Renal cortical epithelial cell (primary cell): ENCODE data around the gene TIMM44. TPM values are rescaled to one million over a fixed set of nuclear protein-coding genes. Genes with fewer than 3 reads are reported as not detected.
A peak's percentile ranks its signal among the peaks of the same experiment; 100 is the strongest.

Experiments
- DNase-seq: peaks from one replicate; pipeline ENCODE4 v3.0.0-alpha.2; 2011; ENCODE audit warnings: low read depth
- total RNA-seq: library from RNA; depleted of rRNA; stranded (reverse); fragments of >200 nt; gene quantifications from 2 replicates; pipeline ENCODE4 v1.2.3, GENCODE V29; 2014

The TIMM44 gene
- total RNA-seq, 1 donor from 2014 or later, result 42.2 TPM

DNA sequence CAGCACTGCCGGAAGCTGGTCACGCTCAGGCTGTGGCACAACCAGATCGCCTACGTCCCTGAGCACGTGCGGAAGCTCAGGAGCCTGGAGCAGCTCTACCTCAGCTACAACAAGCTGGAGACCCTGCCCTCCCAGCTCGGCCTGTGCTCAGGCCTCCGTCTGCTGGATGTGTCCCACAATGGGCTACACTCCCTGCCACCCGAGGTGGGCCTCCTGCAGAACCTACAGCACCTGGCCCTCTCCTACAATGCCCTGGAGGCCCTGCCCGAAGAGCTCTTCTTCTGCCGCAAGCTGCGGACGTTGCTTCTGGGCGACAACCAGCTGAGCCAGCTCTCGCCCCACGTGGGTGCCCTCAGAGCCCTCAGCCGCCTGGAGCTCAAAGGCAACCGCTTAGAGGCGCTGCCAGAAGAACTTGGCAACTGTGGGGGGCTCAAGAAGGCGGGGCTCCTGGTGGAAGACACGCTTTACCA lies 43.0 kb downstream of the TIMM44 start:
- no peak for DNase-seq

DNA sequence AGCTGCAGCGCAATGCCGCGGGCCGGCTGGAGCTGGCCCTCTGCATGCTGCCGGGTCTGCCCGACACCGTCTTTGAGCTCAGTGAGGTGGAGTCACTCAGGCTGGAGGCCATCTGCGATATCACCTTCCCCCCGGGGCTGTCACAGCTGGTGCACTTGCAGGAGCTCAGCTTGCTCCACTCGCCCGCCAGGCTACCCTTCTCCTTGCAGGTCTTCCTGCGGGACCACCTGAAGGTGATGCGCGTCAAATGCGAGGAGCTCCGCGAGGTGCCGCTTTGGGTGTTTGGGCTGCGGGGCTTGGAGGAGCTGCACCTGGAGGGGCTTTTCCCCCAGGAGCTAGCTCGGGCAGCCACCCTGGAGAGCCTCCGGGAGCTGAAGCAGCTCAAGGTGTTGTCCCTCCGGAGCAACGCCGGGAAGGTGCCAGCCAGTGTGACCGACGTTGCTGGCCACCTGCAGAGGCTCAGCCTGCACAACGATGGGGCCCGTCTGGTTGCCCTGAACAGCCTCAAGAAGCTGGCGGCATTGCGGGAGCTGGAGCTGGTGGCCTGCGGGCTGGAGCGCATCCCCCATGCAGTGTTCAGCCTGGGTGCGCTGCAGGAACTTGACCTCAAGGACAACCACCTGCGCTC lies 43.6 kb downstream of the TIMM44 start:
- no peak for DNase-seq

DNA sequence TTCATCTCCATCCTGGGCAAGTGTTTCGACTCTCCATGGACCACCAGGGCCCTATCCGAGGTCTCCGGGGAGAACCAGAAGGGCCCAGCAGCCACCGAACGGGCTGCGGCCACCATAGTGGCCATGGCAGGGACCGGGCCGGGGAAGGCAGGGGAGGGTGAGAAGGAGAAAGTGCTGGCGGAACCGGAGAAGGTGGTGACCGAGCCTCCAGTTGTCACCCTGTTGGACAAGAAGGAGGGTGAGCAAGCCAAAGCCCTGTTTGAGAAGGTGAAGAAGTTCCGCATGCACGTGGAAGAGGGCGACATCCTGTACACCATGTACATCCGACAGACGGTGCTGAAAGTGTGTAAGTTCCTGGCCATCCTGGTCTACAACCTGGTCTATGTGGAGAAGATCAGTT lies 44.5 kb downstream of the TIMM44 start:
- DNase-seq, result no peak

DNA sequence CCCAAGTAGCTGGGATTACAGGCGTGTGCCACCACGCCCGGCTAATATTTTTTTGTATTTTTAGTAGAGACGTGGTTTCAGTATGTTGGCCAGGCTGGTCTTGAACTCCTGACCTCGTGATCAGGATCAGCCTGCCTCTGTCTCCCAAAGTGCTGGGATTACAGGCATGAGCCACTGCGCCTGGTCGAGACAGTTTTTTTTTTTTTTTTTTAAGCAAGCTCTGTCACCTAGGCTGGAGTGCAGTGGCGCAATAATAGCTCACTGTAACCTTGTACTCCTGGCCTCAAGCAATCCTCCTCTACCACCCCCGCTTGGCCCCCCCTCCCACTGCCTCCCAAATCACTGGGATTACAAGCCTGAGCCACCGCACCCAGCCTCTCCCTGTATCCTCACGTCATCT lies 46.2 kb downstream of the TIMM44 start:
- no peak for DNase-seq

DNA sequence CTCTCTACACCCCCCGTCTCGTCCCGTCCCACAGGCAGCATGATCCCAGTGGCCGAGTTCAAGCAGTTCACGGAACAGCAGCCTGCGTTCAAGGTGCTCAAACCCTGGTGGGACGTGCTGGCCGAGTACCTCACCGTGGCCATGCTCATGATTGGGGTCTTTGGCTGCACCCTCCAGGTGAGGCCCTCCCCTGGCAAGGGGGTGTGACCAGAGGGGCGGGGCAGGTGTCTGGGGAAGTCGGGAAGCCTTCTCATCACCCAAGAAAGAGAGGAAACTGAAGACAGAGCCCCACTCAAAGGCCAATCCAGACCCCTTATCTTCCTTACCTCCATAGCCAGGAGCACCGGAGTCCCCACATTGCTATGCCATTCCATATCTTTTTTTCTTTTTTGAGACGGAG lies 47.9 kb downstream of the TIMM44 start:
- DNase-seq, result no peak

DNA sequence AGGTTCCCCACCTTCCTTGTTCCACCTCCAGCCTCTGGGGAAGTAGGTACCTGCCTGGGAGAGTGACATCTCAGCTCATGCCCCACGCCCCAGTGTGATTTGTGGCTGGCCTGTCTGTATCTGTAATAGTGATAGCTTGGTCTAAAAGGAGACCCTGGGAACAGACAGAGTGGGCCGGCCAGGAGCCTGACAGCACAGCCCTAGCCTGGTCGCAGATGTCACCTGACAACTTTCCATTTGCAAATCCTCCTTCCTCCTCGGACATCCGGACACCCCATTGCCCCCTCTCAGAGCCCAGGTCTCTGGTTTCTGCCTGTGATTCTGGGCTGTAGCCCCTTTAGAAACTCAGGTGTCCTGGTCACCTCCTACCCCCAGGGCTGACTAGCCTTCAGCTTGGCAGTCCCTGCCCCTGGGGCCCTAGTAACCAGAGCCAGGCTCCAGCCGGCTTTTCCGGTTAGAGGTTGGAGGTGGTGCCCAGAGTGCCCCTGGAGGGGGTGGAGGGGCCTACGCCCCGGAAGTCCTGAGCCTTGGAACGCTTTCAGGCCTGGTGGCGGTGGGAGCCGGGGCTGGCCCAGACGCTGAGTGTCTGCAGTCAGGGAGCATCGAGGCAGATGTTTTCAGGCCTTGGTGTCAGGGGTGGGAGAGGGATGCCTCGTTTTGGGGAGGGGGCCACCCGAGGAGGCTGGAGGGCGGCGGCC lies 48.7 kb downstream of the TIMM44 start:
- DNase-seq, result no peak

DNA sequence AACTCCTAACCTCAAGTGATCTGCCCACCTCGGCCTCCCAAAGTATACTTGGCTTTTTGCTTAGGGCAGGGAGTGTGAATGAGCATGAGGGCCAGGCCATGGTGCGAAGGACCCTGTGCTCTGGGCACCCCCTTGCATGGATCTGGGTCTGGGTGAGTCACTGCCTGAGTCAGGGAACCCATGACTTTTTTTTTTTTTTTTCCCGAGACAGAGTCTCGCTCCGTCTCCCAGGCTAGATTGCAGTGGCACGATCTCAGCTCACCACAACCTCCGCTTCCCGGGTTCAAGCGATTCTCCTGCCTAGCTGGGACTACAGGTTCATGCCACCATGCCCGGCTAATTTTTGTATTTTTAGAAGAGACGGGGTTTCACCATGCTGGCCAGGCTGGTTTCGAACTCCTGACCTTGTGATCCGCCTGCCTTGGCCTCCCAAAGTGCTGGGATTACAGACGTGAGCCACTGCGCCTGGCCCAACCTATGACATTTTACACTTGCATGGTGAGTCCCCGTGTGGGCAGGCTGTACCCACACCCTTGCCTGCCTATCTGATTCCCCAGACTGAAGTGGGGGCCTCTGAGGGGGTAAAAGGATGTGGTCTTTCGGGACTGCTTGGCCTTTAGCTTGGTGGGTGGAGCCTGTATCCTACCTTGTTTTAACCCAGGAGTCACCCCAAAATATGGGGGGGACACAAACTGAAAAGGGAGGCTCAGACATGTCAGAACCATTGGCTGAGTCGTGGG lies 49.9 kb downstream of the TIMM44 start:
- peak; percentile 60 for DNase-seq

DNA sequence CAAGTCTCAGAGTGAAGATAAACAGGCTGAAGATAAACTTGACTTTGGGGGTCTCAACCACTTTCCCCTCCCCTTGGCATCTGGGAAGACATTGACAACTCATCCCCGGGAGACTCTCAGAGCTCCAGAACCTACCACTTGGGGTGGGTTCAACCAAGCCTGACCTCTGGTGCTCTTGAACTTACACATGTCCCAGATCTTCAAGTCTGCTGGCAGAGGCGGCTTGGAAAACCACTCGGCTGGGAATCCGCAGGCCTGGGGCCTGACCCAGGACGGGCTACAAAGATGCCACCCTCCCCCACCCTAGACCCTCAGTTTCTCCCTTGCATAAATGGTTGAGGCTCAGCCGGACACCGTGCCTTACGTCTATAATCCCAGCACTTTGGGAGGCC lies 54.6 kb downstream of the TIMM44 start:
- DNase-seq, result no peak

DNA sequence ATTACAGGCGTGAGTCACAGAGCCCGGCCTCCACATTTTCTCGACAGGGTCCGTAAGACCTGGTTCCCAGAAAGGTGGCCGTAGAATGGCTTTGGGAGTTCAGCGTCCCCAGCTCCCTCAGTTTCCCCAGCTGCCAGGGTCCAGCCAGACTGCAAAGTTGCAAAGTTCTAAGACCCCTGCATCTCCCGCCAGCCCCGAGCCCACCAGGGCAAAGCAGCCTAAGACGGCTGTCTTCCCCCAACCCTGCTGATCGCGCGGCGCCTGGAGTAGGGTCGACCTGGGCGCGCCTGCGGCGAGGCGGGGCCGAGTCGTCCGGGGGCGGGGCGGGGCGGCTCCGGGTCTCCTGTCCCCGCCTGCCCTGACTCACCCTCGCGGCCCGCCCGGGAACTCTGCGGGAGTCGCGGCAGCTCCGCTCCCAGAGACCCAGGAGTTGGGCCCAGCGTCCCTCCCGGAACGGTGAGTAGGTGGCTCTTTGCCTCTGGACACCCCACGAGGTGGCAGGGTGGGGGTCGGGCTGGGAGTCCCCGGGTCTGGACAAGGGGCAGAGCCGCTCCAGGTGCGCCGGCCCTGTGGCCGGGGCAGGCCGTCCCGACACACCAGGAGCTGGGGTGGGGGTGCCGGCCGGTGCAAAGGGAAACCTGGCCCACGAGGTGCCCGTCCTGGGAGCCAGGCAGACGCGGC lies 55.2 kb downstream of the TIMM44 start, which contains the start of gene LRRC8E:
LRRC8E (plus strand) TSS at position 366 of the 681 bp plus-strand sequence. CDS start 7,094 bp downstream, outside the sequence.
- peak; percentile 42 for DNase-seq

DNA sequence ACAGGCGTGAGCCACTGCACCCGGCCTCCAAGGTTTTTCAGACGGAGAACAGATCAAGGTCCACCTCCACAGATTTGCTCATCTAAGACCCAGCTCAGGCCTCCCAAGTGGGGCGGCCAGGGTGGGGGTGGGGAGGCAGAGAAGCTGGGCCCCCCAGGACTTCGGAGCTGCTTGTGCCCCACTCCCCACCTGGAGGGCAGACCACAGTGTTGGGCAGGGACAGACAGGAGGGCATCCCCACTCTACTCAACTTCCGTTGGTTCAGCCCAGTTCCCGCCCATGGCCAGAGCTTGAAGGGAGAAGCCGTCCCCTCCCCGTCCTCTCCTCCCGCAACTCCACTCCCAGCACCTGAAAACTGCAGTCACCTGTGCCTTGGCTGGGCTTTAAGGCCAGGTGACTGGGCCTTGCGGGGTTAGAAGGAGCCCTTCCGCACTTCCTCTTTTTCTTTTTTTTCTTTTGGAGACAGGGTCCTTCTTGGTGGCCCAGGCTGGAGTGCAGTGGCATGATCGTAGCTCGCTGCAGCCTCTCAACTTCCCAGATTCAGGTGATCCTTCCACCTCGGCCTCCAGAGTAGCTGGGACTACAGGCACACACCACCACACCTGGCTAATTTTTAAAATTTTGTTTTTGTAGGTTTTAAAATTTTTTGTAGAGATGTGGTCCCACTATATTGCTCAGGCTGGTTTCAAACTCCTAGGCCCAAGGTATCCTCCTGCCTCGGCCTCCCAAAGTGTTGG lies 55.9 kb downstream of the TIMM44 start:
- DNase-seq, result no peak

DNA sequence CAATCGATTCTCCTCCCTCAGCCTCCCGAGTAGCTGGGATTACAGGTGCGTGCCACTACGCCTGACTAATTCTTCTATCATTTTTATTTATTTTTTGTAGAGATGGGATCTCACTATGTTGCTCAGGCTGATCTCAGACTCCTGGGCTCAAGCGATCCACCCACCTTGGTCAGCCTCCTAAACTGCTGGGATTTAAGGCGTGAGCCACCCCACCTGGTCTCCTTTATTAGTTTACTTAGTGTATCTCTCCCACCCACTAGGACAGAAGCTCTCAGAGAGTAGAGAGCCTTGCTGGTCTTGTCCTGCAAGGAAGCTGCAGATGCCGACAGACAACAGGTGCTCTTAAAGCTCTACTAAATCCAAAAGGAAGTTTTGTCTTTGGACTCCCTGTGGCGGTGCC lies 57.6 kb downstream of the TIMM44 start:
- DNase-seq, result no peak

DNA sequence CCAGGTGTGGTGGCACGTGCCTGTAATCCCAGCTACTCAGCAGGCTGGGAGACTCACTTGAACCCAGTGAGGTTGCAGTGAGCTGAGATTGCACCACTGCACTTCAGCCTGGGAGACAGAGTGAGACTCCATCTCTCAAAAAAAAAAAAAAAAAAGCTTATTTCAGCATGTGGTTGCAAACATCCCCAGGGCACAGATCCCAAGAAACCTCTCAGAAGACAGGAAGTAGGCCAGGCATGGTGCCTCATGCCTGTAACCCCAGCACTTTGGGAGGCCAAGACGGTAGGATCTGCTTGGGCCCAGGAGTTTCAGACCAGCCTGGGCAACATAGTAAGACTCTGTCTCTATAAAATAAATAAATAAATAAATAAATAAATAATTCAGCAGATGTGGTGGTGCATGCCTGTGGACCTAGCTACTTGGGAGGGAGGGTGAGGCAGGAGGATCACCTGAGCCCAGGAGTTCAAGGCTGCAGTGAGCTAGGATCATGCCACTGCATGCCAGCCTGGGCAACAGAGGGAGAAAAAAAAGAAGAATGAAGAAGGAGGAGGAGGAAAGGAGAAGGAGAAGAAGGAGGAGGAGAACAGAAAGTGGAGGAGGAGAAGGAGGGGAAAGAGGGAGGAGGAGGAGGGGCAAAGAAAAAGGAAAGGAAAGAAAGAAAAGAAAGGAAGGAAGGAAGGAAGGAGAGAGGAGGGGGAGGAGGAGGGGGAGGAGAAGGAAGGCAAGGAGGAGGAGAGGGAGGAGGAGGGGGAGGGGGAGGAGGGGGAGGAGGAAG lies 59.5 kb downstream of the TIMM44 start:
- DNase-seq, result no peak

DNA sequence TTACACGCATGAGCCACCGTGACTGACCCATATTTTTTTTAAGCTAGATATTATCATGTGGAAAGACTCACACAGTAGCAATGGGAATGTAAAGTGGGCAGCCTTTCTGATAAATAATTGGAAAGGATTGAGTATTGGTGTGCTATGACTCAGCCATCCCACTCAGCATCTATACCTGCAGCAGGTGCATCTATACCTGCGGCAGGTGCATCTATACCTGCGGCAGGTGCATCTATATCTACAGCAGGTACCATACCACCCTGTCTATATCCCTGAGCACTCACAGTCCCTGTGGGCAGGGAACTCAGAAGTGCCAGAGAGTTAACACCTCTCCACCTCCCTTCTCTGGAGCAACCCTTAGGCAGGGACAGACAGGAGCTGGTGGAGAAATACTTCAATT lies 60.4 kb downstream of the TIMM44 start:
- DNase-seq, result no peak

DNA sequence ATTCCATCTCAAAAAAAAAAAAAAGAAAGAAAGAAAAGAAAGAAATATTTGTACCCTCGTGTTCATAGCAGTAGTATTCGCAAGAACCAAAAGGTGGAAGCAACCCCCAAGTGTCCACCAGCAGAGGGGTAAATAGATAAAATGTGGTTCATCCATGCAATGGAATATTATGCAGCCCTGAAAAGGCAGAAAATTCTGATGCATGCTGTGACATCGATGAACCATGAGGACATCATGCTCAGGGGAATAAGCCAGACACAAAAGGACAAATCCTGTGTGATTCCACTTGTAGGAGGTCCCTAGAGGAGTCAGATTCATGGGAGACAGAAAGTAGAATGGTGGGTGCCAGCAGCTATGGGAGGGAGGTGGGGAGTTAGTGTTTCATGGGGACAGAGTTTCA lies 61.6 kb downstream of the TIMM44 start:
- no peak for DNase-seq

DNA sequence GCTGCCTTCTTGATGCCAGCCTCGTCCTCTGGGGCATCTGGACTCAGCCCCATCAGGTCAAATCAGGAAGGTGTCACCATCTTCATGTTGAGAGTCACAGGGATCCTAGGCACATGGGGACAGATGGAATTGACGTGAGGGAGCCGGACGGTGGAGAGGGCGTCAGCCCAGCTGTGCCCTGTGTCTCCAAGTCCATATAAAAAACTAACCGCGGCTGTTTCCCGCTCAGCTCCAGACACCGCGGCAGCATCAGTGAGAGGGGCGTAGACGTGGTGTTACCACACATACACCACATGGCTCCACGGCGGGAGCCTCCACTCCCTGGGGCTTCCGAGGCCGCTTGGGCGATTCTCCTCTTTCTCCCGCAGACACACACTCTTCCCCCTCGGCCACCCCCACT lies 63.6 kb downstream of the TIMM44 start:
- DNase-seq, result no peak

DNA sequence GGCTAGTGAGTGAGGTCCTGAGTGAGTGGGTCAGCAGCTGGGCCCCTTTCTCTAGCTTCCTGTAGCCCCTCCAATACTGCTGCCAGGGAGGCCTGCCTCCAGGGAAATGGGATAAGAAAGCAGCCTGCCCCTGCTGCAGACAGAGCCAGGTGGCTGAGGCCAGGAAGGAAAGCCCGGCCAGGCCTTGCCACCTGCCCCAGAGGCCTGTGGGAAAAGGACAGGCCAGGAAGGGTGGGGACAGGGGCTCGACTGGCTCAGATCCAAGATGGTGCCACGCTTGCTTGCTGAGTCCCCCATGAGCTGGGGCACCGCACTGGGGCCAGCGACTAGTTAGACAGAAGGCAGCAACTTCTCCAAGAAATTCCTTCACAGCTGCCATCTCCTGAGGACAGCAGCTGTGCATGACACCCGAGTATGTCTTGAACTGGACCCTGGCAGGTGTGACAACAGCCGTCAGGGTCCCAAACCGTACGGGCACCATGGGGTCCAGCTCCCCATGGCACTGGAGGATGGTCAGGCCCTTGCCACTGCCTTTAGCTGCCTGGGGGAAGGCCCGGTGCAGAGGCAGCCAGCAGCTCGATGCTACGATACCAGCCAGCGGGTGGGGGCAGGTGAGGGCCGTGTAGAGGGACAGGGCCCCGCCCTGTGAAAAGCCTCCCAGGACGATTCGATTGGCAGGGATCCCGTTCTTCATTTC lies 64.2 kb downstream of the TIMM44 start:
- no peak for DNase-seq

DNA sequence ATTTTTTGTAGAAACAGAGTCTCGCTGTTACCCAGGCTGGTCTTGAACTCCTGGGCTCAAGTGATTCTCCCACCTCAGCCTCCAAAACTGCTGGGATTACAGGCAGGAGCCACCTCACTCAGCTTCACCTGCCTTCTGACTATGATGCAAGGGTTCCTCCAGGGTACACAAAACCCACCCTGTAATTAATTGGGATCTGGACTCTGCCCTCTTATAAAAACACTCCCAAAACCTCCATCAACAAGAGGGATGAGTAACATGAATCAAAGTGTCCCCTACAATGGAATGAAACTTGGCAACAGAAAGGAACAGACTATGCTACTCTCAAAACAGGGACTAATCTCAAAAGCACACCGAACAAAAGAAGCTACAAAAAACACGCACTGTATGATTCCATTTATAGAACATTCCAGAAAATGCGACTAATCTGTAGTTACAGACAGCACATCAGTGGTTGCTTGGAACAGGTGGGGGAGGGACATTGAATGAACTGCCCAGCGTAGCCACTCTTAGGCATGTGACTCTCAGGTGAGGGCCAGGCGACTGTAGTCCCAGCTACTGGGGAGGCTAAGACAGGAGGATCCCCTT lies 66.1 kb downstream of the TIMM44 start:
- DNase-seq, result no peak
